HG03060 (cell line): ENCODE data around the gene SLC34A3.

Experiments used
- ATAC-seq: cut with Tn5 transposase; IDR thresholded peaks from one replicate; pipeline ENCODE4 v1.9.1; 2021; ENCODE audit warnings: low read depth, moderate number of reproducible peaks; ENCODE audit not compliant: unreplicated experiment

SLC34A3 gene

GRCh38 chr9:137230705-137231371 is at the start of gene SLC34A3:
SLC34A3 (plus strand) TSS chr9:137230901; CDS start chr9:137231703, 802 bp downstream.
- no peak for ATAC-seq

- ATAC-seq = no peak
Measured at GRCh38 chr9:137181680-137182079, 49.0 kb upstream of the SLC34A3 start.

DNA sequence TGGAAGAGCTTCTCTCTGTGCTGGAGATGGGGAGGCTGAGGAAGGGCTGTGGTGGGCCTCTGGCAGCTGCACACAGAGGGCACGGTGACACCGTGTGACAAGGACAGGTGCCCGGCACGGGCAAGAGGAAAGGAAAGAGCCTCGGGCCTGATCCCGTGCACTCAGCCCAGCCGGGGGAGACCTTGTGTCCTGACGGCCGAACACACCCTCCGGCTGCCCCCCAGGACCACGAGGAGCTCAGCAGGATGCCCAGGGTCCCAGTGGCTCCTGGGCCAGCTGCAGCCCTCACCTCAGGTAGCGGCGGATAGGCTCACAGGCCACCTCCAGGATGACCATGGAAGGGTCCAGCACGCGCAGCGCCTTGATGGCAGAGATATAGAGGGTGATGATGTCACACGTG is 47.9 kb upstream of the SLC34A3 start:
- no peak for ATAC-seq

DNA sequence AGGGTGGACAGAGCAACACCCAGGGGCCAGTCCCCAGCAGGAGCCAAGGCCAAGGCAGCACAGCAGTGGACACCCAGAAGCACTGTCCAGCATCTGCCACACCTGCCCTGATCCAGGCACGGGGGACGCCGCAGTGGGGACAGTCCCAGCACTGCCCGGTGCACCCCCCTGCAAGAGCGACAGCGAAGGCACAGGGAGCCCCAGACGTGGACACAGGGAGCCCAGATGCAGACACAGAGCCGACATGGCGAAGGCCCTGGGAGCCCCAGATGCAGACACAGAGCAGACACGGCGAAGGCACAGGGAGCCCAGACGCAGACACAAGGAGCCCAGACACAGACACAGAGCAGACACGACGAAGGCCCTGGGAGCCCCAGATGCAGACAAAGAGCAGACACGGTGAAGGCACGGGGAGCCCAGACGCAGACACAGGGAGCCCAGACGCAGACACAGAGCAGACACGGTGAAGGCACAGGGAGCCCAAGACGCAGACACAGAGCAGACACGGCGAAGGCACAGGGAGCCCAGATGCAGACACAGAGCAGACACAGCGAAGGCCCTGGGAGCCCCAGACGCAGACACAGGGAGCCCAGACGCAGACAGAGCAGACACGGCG is 46.6 kb upstream of the SLC34A3 start:
- no peak for ATAC-seq

DNA sequence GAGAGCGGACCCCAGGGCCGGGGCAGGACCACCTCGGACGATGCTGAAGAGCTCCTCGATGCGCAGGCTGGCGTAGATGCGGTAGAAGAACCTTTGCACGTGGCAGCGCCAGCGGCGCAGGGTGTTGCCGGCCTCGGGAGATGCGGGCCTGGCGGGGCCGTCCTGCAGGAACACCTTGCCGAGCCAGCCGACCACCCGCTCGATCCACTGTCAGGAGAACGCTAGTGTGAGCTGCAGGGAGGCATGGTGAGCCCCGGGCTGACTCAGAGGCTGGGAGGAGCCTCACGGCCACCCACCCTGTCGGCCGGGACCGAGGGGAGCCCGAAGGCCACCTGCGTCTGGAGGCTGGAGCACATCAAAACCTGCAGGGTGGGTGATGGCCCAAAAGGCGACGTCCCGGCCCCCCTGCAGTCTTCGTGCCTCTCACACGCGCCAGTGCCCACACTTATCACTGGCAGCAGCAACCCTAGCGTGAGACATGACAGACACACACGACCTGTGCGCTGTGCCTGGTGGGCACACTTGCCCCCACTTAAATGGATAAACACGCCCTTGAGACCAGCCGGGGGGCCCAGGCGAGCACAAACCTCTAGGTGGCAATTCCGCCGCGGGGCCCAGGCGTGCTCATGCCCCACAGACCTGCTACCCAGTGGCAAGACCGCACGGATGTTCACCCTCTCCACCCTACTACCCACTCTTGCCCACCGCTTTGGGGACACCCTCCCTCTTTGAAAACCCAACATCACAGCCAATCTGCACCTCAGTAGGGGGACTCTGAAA is 45.6 kb upstream of the SLC34A3 start:
- ATAC-seq = no peak

- ATAC-seq = no peak
Measured at GRCh38 chr9:137185921-137186320, 44.8 kb upstream of the SLC34A3 start.

DNA sequence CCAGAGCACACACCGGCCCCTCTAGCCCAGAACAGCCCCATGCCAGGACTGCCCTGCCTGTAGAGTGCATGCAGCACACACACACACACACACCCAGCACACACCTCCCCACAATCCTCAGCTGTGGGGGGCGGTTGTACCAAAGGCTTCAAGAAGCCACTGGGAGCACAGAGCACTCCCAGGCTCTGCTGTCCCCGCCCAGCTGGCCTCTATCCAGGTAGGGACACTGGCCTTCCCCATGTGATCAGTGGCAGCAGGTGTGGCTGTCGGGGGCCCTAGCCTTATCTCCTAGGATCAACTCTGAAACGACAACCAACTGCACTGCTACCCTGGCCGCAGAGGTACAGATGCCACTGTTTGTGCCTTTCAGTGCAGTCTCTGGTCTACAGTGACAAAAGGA is 44.3 kb upstream of the SLC34A3 start:
- ATAC-seq = no peak

DNA sequence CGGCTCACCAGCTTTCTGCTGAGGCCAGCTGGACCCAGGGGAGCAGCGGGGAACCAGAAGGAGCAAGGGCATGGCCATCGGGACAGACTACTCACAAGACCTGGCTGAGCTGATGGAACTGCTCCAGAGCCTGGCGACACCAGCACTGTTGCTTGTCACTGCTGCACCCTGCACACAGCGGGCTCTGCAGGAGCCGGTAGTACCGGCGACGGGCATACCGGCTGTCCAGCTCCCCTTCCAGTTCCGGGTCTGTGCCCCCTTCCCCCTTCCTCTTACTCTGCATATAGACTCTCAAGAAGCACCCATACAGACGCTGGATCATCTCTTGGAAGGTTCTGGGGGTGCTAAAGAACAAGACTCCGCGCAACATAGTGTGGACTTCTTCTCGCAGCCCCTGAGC is 43.3 kb upstream of the SLC34A3 start:
- ATAC-seq = no peak

- no peak for ATAC-seq
Measured at GRCh38 chr9:137188086-137188489, 42.6 kb upstream of the SLC34A3 start.

GRCh38 chr9:137188490-137189296 is 42.0 kb upstream of the SLC34A3 start, which contains the start of the genes ANAPC2 and SSNA1:
ANAPC2 (minus strand) TSS chr9:137188560; CDS start chr9:137188532, 28 bp downstream.
SSNA1 (plus strand) TSS chr9:137188676; CDS start chr9:137188727, 51 bp downstream.
- ATAC-seq = peak; percentile 56

- no peak for ATAC-seq
Measured at GRCh38 chr9:137189297-137190295, 41.1 kb upstream of the SLC34A3 start.

GRCh38 chr9:137190315-137190856 is 40.3 kb upstream of the SLC34A3 start:
- ATAC-seq = no peak

DNA sequence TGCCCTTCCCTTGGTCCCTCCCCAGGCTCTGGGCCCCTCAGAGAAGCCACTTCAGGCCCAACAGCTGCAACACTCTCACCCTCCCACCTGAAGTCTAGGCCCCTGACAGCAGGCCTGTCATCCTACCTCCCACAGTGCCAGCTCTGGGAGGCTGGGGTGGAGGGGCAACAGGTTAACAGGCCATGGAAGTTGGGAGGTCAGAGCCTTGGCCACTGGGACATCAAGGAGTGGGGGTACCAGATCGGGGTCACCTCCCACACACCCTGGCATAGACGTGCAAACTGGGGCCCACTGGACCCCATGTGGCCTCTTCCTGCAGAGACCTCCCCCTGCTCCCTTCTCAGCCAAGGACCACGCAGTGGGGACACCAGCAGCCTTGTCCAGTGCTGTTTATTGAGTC is 39.5 kb upstream of the SLC34A3 start:
- no peak for ATAC-seq

DNA sequence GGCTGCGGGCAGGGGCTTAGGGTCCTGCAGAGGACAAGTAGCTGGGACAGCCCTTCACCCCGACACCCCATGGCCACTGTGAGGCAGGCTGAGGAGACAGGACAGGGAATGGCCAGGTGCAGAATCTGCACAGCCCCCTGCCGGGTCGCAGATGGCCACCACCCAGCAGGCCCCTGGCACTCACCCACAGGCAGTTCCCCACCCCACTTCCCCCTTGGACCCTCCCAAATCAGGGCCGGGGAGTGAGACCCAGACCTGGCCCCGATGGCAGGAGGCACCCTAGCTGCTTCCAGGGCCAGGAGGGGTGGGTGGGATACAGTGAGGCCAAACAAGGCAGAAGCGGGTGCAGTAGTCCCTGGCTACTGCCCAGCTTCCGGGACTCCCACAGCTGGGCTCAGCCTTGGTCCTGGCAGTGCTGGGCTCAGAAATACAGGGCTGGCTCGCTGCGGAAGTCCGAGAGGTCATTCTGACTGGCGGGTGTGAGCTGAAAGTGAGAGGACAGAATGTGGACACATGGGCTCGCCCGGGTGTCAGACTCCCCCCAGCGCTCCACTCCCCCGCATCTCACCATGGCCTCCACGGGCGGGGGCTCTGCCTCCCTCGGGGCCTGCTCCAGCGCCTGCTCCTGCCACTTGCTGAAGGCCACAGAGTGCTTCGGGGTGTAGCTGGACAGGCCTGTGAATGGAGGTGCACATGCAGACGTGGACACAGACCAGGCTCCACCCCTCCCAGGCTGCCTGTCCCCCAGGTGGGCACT is 38.8 kb upstream of the SLC34A3 start:
- no peak for ATAC-seq

GRCh38 chr9:137192448-137192780 is 38.3 kb upstream of the SLC34A3 start:
- no peak for ATAC-seq

- ATAC-seq = no peak
Measured at GRCh38 chr9:137192859-137193258, 37.8 kb upstream of the SLC34A3 start.

DNA sequence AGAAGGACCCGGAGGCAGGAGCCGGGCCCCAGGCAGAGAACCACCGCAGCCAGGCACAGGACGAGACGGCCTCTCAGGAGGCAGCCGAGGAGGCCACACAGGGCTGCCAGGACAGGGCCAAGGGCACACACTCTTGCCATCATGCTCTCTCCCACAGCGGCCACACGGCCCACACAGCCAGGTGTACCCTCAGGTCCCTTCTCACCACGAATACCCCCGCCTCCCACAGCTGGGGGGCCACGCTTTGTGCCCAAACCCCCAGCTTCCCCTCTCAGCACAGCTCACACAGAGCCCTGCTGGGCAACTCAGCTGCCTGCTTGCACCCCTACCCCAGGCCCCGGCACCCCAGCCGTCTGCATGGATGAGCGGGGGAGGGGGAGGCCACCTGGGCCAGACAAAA is 36.9 kb upstream of the SLC34A3 start:
- ATAC-seq = no peak

DNA sequence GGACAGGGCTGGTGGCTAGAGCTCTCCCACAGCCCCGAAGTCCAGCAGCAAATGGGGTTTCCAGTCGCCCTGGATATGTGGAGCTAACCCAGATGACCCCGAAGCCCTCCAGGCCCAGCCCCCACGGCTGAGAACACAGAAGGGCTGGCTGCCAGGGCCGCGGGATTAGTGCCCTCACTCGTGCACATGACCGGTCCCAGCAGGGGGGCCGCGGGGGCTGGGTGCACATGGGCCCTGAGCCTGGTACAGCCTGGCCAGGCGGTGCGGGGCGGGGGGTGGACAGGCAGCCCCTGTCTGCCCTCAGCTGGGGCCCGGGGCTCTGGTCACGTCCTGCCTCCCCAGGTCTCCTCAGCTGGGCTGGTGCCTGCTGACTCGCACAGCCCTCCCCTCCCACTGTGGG is 36.3 kb upstream of the SLC34A3 start:
- no peak for ATAC-seq

DNA sequence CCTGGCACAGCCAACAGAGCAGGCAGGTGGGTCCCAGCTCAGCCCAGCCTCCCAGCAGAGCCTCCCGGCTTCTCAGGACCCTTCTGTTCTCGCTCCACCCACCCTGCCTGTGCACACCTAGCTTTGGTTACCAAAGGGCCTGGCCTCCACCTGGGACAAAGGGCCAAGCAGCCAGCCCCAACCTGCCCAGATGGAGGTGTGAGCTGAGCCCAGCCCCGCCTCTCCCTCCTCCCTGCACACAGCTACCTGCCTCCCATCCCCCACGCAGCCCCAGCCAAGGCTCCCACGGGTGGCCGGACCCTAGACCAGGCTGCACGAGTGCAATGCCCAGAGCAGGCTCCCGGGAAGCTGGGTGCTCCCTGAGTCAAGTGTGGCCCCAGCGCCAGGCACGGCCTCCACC is 35.8 kb upstream of the SLC34A3 start:
- no peak for ATAC-seq
